K562 (cell line): ENCODE results near the gene MGAT5. TPM values are rescaled to one million over a fixed set of nuclear protein-coding genes. Genes with fewer than 3 reads are reported as not detected.

ENCODE experiments used
- ATAC-seq: fragments of 200-7000 bp; cut with Tn5 transposase; 3 replicates; pipeline ENCODE4 v1.9.1; 2020; ENCODE audit warnings: moderate library complexity
- BruUV-seq: library from RNA; stranded (reverse); fragments of 400-500 nt; replicated peaks from 2 replicates; lab custom pipeline; 2021; lab: Mats Ljungman, UMichigan
- CTCF ChIA-PET: fragments of 300-600 bp; formaldehyde crosslinking; extraction: SDS; loops from one replicate; lab custom pipeline; 2021; ENCODE audit warnings: low intra/inter-chr PET ratio; lab: Yijun Ruan, JAX
- POLR2A ChIA-PET: fragments of 300-600, 350-650 bp; sonication (Branson Sonifier 250); formaldehyde crosslinking; extraction: SDS; loops from one replicate; lab custom pipeline; 2021; ENCODE audit warnings: antibody characterized with exemption, inconsistent platforms; lab: Yijun Ruan, JAX
- DNase-seq, 4 experiments: peaks; one replicate each; pipeline versions ENCODE4 v3.0.0 to v3.0.0-alpha.2; 2011 to 2018; ENCODE audit warnings: low spot score in 3 of 4, mixed read lengths in 3 of 4; ENCODE audit errors: extremely low read depth in 1 of 4
- FAIRE-seq: peaks from 2 replicates; lab custom pipeline; 2011; peaks lifted over from hg19 to GRCh38; lab: Jason Lieb, UNC
- H2AFZ ChIP-seq: 2 replicates; pipeline ENCODE4 v1.6.0; 2011; ENCODE audit warnings: low read depth, low read length, control low read depth, inconsistent platforms
- H3K27ac ChIP-seq: fragments of 200-600 bp; 3 replicates; pipeline ENCODE4 v1.8.0; 2011; ENCODE audit warnings: low read depth, mild to moderate bottlenecking, control low read depth, inconsistent platforms, low read length, moderate library complexity, mixed read lengths; ENCODE audit errors: extremely low read depth
- H3K27me3 ChIP-seq, 2 experiments: fragments of 300-600 bp in 1 of 2; 2 replicates in 1 of 2; 3 replicates in 1 of 2; pipeline versions ENCODE4 v1.6.0 to v1.8.0; 2011; ENCODE audit warnings: inconsistent platforms in 2 of 2, low read length in 2 of 2, mild to moderate bottlenecking in 1 of 2, mixed read lengths in 1 of 2, moderate library complexity in 1 of 2; ENCODE audit not compliant: control insufficient read depth in 2 of 2, insufficient read depth in 2 of 2
- H3K36me3 ChIP-seq: fragments of 300-600 bp; 3 replicates; pipeline ENCODE4 v1.8.0; 2011; ENCODE audit warnings: mild to moderate bottlenecking, low read length, inconsistent platforms; ENCODE audit not compliant: control insufficient read depth, insufficient read depth
- H3K4me1 ChIP-seq, 2 experiments: fragments of 200-600 bp in 1 of 2; replicated peaks in 1 of 2; 2 replicates in 1 of 2; 3 replicates in 1 of 2; pipeline versions ENCODE4 v1.5.1 to v1.8.0; 2011; ENCODE audit warnings: inconsistent platforms in 2 of 2, low read length in 2 of 2, mild to moderate bottlenecking in 1 of 2, mixed read lengths in 1 of 2, moderate library complexity in 1 of 2; ENCODE audit not compliant: control insufficient read depth in 2 of 2, insufficient read depth in 2 of 2
- H3K4me2 ChIP-seq: 2 replicates; pipeline ENCODE4 v1.6.1; 2011; ENCODE audit warnings: low read length, control low read depth, inconsistent platforms, mixed read lengths; ENCODE audit not compliant: insufficient read depth
- H3K4me3 ChIP-seq: fragments of 200-600 bp; sonication (generic), shearing (Covaris generic); 2 replicates; pipeline ENCODE4 v1.5.1; 2016; ENCODE audit warnings: control low read depth, inconsistent platforms
- H3K79me2 ChIP-seq: fragments of 200-600 bp; 3 replicates; pipeline ENCODE4 v1.8.0; 2011; ENCODE audit warnings: low read length, inconsistent platforms; ENCODE audit not compliant: control insufficient read depth, insufficient read depth
- H3K9ac ChIP-seq, 2 experiments: 2 replicates each; pipeline versions ENCODE4 v1.6.0 to v1.6.1; 2011; ENCODE audit warnings: low read depth in 2 of 2, low read length in 2 of 2, control low read depth in 1 of 2, inconsistent platforms in 1 of 2, mild to moderate bottlenecking in 1 of 2, mixed read lengths in 1 of 2; ENCODE audit not compliant: insufficient read depth in 1 of 2
- H3K9me1 ChIP-seq: one replicate; pipeline ENCODE4 v1.6.0; 2011; ENCODE audit warnings: inconsistent platforms, mild to moderate bottlenecking, low read length, moderate library complexity; ENCODE audit not compliant: control insufficient read depth, insufficient read depth
- H3K9me3 ChIP-seq: replicated peaks from 2 replicates; pipeline ENCODE4 v1.5.1; 2011; ENCODE audit warnings: low read depth, low read length, inconsistent platforms; ENCODE audit not compliant: control insufficient read depth, insufficient read depth
- H4K20me1 ChIP-seq: replicated peaks from 2 replicates; pipeline ENCODE4 v1.6.1; 2011; ENCODE audit warnings: low read length, inconsistent platforms, mixed read lengths; ENCODE audit not compliant: control insufficient read depth, insufficient read depth
- FIP1L1 ChIP-seq: fragments of 200-400 bp; formaldehyde crosslinking; IDR thresholded peaks from 2 replicates; pipeline ENCODE4 v1.6.1; 2018; ENCODE audit warnings: mild to moderate bottlenecking, low read depth, low read length; ENCODE audit not compliant: poor library complexity, severe bottlenecking
- ZNF121 ChIP-seq: sonication (generic); formaldehyde crosslinking; conservative IDR thresholded peaks from 2 replicates; pipeline ENCODE4 v1.8.0; 2022; ENCODE audit warnings: missing genetic modification reagents
- WGBS: fragments of 100-300 bp; shearing (Covaris generic); methylation state at CpG from one replicate; pipeline ENCODE4 v1.1.6; 2016; ENCODE audit warnings: low coverage, mixed read lengths; ENCODE audit not compliant: insufficient coverage; ENCODE audit errors: missing lambda C conversion rate; 5-methylcytosine and 5-hydroxymethylcytosine counted together
- in situ Hi-C: fragments of 300-500 bp; cut with MboI; formaldehyde crosslinking; loops from 4 replicates; pipeline ENCODE4 v1.15.0; 2018; ENCODE audit warnings: inconsistent platforms, mixed read lengths
- intact Hi-C: fragments of 100-400 bp; cut with micrococcal nuclease; formaldehyde crosslinking; loops from 2 replicates; pipeline ENCODE4 v1.14.2; 2022
- polyA plus RNA-seq, 8 experiments: library from polyadenylated mRNA; depleted of rRNA in 4 of 8; stranded (reverse) in 5 of 8; unstranded in 3 of 8; fragments of >200 nt; fragmentation: Nextera tagmentation in 2 of 8; fragmentation: Illumina TruSeq in 1 of 8; extraction: Ambion mirVana in 2 of 8; extraction: Trizol in 1 of 8; gene quantifications; 2 replicates each; pipeline versions ENCODE4 v1.2.1 to v1.2.3, GENCODE V29; 2011 to 2014; ENCODE audit warnings: inconsistent platforms in 1 of 8, missing spikeins in 1 of 8
- total RNA-seq, 7 experiments: library from RNA; depleted of rRNA in 6 of 7; stranded (reverse); fragments of >200 nt in 6 of 7; fragmentation: Illumina TruSeq in 2 of 7; extraction: Trizol in 2 of 7; gene quantifications; 2 replicates each; pipeline versions ENCODE4 v1.2.1 to v1.2.3, GENCODE V29; 2011 to 2021; ENCODE audit warnings: low replicate concordance in 1 of 7
- TF ChIP-seq, protein P1 (sequence below): fragments of 250-450 bp; sonication (Bioruptor Pico); IDR thresholded peaks from 2 replicates; pipeline ENCODE4 v1.4.0; 2020

Gene MGAT5
- total and polyA plus RNA-seq, 9 of the 15 experiments (the other 6 are each of a cell fraction or from before 2014, with no cell fraction given) = 1.6 to 18.6 (median 11.1) TPM

- no peak overlapping the region for H3K9ac ChIP-seq
- H2AFZ ChIP-seq = no peak overlapping the region
- H4K20me1 ChIP-seq = no peaks in the 10 kb centered on the region
- H3K9me3 ChIP-seq = no peaks in the 10 kb centered on the region
- no peaks in the 10 kb centered on the region for H3K4me1 ChIP-seq
- intact Hi-C loops (no loop called here), in situ Hi-C loops (no loop called here)
- no TSS peak for BruUV-seq
- H3K36me3 ChIP-seq = no peaks in the 10 kb centered on the region
- ChIA-PET POLR2A (interaction anchor here (1.5 kb wide), 1 partner anchor 12 kb away, joined by 4 read pairs; no protein-coding TSS in a partner anchor), CTCF (no interaction called here)
- no peak overlapping the region for H3K4me2 ChIP-seq
- no peaks in the 10 kb centered on the region for H3K79me2 ChIP-seq
- 73% methylated on average over 1 of the region's 1 CpG for WGBS
- no peaks in the 10 kb centered on the region for H3K9me1 ChIP-seq
- H3K27me3 ChIP-seq = no peaks in the 10 kb centered on the region
- ATAC-seq = no peak
- no peak overlapping the region for H3K27ac ChIP-seq
- H3K4me3 ChIP-seq = no peak overlapping the region
- DNase-seq = no peak
- no peak for TF ChIP-seq ZNF121
- TF ChIP-seq, protein P1, sequence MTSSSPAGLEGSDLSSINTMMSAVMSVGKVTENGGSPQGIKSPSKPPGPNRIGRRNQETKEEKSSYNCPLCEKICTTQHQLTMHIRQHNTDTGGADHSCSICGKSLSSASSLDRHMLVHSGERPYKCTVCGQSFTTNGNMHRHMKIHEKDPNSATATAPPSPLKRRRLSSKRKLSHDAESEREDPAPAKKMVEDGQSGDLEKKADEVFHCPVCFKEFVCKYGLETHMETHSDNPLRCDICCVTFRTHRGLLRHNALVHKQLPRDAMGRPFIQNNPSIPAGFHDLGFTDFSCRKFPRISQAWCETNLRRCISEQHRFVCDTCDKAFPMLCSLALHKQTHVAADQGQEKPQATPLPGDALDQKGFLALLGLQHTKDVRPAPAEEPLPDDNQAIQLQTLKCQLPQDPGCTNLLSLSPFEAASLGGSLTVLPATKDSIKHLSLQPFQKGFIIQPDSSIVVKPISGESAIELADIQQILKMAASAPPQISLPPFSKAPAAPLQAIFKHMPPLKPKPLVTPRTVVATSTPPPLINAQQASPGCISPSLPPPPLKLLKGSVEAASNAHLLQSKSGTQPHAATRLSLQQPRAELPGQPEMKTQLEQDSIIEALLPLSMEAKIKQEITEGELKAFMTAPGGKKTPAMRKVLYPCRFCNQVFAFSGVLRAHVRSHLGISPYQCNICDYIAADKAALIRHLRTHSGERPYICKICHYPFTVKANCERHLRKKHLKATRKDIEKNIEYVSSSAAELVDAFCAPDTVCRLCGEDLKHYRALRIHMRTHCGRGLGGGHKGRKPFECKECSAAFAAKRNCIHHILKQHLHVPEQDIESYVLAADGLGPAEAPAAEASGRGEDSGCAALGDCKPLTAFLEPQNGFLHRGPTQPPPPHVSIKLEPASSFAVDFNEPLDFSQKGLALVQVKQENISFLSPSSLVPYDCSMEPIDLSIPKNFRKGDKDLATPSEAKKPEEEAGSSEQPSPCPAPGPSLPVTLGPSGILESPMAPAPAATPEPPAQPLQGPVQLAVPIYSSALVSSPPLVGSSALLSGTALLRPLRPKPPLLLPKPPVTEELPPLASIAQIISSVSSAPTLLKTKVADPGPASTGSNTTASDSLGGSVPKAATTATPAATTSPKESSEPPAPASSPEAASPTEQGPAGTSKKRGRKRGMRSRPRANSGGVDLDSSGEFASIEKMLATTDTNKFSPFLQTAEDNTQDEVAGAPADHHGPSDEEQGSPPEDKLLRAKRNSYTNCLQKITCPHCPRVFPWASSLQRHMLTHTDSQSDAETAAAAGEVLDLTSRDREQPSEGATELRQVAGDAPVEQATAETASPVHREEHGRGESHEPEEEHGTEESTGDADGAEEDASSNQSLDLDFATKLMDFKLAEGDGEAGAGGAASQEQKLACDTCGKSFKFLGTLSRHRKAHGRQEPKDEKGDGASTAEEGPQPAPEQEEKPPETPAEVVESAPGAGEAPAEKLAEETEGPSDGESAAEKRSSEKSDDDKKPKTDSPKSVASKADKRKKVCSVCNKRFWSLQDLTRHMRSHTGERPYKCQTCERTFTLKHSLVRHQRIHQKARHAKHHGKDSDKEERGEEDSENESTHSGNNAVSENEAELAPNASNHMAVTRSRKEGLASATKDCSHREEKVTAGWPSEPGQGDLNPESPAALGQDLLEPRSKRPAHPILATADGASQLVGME (CRISPR knock-in tag) = no peak
- TF ChIP-seq FIP1L1 = no peak
- no peak for FAIRE-seq
These were observed 69.9 kb downstream of the MGAT5 start for GRCh38 chr2:134323777-134324176.
